Stimulated activated CD4-positive, alpha-beta T cell treated with anti-CD3 and anti-CD28 coated beads, Interleukin-4, amount 100 ng/mL, for 48 hours (primary cell): Measurements from ENCODE around the gene TUBGCP6.

ENCODE experiments used
- DNase-seq, 2 donors: peaks; one replicate each; pipeline ENCODE4 v3.0.0-alpha.2; 2020; ENCODE audit warnings: low read depth in 2 of 2

Gene TUBGCP6

GRCh38 chr22:50262973-50263617 is 18.3 kb upstream of the TUBGCP6 start:
- no peak for DNase-seq

DNA sequence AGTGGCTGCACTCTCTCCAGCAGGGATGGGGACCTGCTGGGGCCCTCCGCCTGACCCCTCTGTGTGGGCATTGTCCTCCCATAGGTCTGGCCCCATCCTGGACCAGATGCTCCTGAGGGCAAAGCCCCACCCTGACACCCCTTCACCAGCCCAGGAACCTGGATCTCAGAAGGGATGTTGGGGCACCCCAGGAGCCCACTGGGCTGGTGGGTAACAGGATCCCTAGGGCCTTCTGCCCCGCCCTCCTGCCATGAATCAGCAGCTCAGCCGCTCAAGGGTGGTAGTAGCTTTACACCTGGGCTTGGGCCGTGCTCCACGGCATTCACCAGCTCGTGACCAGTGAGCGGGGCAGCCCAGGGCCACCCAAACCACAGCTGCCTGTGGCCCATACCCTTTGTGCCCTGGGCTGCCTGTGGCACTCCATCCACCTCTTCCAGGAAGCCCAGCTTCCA is 17.7 kb upstream of the TUBGCP6 start:
- no peak for DNase-seq

GRCh38 chr22:50261615-50262459 is 17.0 kb upstream of the TUBGCP6 start, which contains the start of gene MAPK12:
Gene MAPK12, minus strand, starts transcription at chr22:50261683. Its CDS starts 174 bp downstream, at chr22:50261509.
- no peak for DNase-seq

DNA sequence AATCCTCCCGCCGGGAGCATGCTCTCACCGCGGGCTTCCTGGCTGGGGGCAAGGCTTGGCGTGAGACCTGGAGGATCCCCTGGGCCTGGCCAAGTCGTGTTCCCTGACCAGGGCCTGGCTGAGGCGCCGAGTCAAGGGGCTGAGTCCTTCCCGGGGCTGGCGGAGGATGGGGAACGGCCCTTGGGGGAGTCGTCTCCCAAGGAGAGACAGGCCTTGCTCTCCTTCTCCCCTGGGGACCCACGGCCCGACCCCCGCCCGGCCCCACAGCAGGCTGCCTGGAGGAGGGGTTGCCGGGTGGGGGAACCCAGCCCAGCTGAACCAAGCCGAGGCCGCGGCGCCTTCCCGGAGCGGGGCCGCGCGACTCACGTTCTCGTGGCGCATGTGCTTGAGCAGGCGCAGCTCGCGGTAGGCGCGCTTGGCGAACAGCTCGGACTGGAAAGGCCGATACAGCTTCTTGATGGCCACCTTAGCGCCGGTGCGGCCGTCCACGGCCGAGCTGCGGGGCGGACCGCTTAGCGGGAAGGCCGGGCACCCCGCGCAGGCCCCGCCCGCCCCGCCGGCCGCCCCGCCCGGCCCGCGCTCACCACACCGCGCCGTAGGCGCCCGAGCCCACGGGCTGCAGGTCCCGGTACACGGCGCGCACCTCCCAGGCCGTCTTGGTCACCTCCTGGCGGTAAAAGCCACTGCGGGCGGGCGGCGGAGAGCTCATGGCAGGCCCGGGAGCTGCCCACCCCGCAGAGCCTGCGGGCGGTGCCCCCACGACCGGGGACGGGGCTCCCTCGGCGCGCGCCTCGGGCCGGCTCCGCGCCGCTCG is 16.2 kb upstream of the TUBGCP6 start:
- peak in 1 of 2 donors; percentile 48 for DNase-seq

DNA sequence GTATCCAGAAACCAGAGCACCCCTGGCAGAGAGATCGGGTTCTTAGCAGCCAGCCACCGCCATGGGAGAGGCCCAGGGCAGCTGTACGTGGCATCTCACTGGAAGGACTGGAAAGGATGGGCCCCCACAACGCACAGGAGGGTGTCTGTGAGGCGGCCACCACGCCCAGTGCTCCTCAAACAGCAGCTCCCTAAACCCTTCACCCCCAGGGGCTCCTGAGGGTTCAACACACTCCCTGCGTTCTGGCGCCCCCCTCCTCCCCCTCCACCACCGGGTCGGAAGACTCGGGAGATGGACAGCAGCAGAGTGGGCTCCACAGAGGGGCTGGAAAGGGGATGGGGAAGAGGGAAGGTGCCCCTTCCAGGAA is 15.6 kb upstream of the TUBGCP6 start:
- no peak for DNase-seq

DNA sequence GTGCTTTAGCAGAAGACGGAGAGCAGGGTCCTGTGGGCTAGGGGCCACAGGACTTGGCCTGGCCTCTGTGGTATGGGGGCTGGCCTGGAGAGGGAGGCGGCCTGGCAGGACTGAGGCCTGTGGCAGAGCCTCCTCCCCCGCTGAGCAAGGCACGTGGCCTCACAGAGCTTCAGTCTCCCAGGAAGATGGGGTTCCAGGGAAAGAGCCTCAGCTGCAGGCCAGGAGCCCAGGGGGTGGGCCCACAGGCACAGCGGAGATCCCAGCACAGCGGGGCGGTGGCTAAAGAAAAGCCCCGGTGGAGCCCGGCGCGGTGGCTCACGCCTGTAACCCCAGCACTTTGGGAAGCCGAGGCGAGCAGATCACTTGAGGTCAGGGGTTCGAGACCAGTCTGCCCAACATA is 14.5 kb upstream of the TUBGCP6 start:
- DNase-seq, result no peak

GRCh38 chr22:50258361-50259292 is 13.8 kb upstream of the TUBGCP6 start:
- no peak for DNase-seq

- DNase-seq, result no peak
Observed at GRCh38 chr22:50257451-50258360, 12.9 kb upstream of the TUBGCP6 start.

GRCh38 chr22:50257041-50257440 is 12.2 kb upstream of the TUBGCP6 start:
- DNase-seq, result no peak

DNA sequence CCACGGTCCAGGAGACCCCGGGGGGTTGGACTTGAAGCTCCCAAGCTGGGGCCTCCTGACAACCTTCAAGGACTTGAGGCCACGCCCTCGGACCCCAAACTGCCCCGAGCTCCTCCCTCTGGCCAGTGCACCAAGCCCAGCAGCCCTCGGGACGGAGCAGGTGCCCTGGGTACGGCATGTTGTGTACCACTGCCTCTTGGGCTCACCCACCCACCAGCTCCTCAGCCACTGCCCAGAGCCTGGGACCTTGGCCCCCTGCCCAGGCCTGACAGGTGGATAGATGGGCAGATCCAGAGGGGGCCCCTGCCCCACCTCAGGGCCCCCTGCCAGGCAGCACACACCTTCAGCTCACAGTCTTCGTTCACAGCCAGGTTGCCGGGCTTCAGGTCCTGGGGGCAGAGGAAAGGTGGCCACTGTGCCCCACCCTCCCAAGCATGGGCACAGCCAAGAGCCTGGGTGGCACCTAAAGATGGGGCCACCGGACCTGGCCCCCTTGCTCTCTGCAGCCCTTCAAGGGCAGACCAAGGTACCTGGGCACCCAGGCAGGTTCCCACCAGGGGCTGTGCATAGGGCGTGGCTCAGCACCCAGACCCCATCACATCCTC is 11.5 kb upstream of the TUBGCP6 start:
- no peak for DNase-seq

DNA sequence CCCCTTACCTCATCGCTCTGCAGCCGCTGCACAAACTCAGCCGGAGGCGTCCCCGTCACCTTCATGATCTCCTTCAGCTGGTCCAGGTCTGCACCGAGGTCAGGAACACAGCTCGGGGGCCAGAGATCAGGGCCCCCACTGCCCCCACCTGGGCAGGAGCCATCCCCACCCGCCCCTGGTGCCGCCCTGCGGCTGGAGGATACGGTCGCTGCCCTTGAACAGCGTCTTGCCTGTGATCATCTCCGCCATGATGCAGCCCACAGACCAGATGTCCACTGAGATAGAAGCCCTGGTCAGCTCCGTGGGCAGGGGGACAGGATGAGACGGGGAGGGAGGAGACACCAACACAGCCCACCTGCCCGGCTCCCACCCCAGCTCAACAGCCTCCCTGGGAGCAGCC is 10.8 kb upstream of the TUBGCP6 start:
- no peak for DNase-seq

GRCh38 chr22:50255099-50255498 is 10.3 kb upstream of the TUBGCP6 start:
- DNase-seq, result no peak

GRCh38 chr22:50253941-50254340 is 9.1 kb upstream of the TUBGCP6 start:
- DNase-seq, result no peak

- DNase-seq, result no peak
Observed at GRCh38 chr22:50253046-50253915, 8.5 kb upstream of the TUBGCP6 start.

GRCh38 chr22:50252082-50253045 is 7.5 kb upstream of the TUBGCP6 start:
- peak; percentile 58 to 60 for DNase-seq

GRCh38 chr22:50251477-50252081 is 6.8 kb upstream of the TUBGCP6 start:
- DNase-seq, result no peak
